HL-60/S4 treated with retinoic acid at 250 ng/mL for 4 days and 3 days (cell line): ENCODE results near the gene APOBEC3C.
"Not testable (repeated sequence)": the region's sequence is repeated elsewhere in the genome, so short reads cannot be mapped to it uniquely, and the experiment has no call there.

Experiments used
- in situ Hi-C: fragments of 300-500 bp; cut with MboI; formaldehyde crosslinking; loops from 2 replicates; pipeline ENCODE4 v1.7.0; 2022; ENCODE audit warnings: low sequenced_read_pairs

APOBEC3C gene

DNA sequence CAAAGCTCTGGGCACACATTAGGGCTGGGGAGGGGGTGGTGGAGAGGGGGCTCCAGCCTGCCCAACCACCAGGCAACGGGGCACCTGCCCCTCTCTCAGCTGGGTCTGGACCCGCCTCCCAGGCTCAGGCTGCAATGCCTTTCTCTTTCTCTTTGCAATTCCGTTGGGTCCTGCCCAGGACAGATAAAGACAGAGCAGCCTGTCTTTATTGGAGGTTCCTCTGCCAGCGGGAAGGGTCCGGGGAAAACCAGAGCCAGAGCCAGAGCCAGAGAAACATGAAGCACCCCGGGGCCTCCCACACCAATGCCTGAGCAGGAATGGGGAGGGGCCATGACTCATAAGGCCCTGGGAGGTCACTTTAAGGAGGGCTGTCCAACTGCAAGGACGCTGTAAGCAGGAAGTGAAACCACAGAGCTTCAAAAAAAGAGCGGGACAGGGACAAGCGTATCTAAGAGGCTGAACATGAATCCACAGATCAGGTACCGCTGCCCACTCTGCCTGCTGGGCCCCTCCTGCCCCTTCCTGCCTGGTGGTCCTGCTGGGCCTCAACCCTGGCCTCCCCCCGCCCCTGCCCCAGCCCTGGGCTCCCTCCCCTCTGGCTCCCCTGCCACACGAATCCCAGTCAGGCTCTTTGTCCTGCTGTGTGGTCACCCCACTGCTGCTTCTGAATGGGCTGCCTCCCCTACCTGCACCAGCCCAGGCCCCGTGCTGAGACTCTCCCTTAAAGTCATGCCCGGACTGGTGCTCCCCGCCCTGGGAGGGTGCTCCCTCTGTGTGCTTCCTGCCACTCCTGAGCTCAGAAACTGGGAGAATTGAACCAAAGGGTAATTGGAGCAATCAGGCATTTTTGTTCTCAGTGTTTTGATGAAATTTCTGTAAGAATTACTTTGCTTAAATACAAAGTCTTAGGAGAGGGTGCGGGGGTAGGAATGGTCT, 31.8 kb upstream of the APOBEC3C start, which contains the start of gene APOBEC3B:
Gene APOBEC3B (plus strand): TSS at position 356 of the 936 bp plus-strand sequence. CDS start 107 bp downstream, at position 463.
- in situ Hi-C loops, result no loop called here

- in situ Hi-C loops, result no loop called here
Measured at GRCh38 chr22:38984224-38984623, 29.8 kb upstream of the APOBEC3C start.

GRCh38 chr22:38984784-38985757, 29.0 kb upstream of the APOBEC3C start:
- in situ Hi-C loops, result not testable (repeated sequence)

DNA sequence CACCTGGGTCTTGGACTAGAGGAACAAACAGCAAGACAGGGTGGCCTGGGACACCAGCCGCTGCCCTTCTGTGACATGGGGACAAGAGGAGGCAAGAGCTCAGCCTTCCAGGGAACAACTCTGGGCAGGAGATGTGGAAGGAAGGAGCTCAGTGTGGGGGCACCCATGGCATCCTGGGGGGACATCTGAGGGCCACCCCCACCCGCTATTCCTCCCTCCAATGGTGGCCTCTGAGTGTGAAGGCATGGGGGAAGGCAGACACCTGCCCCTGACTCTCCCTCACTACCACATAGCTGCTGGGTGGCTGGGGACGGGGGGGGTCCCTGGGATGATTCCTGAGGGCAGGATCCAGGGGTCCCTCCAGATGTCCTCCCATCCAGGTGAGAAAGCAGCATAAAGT, 27.4 kb upstream of the APOBEC3C start:
- in situ Hi-C loops, result no loop called here

DNA sequence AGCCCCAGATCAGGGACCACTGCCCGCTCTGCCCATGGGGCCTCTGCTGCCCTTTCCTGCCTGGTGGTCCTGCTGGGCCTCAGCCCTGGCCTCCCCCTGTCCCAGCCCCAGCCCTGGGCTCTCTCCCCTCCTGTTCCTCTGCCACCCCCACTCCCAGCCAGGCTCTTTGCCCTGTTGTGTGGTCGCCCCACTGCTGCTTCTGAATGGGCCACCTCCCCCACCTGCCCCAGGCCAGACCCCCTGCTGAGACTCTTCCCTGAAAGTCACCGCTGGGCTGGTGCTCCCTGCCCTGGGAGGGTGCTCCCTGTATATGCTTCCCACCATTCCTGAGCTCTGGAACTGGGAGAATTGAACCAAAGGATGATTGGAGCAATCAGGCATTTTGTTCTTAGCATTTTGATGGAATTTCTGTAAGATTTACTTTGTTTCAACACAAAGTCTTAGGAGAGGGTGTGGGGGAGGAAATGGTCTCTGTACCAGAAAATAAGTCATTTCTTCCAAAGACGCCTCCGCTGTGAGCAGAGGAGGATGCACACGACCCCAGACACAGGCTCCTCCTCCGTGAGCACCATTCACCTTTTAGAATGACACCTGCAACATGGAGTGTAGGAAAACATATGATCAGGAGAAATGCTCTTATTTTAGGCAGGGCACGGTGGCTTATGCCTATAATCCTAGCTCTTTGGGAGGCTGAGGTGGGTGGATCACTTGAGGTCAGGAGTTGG, 26.7 kb upstream of the APOBEC3C start:
- in situ Hi-C loops, result no loop called here

- in situ Hi-C loops, result no loop called here
Measured at GRCh38 chr22:38989466-38989865, 24.6 kb upstream of the APOBEC3C start.

- in situ Hi-C loops, result not testable (repeated sequence)
Measured at GRCh38 chr22:38992871-38993371, 21.1 kb upstream of the APOBEC3C start.

DNA sequence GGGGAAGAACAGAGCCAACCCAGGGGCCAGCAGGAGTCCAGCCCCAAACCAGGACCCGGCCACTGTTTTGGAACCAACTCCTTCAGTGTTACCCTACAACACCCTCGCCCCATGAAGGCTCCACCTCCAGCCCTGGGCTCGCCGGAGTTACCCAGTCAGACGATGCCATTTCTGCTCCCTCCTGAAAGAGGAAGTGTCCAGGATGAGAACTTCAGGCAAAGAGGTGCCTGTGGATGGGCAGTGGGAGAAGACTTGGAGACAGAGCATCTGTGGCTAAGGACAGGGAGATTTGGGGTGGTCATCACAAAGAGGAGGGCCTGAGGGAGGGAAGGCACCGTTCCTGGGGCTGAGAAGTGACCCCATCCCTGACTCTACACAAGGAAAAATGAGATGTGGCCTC, 18.0 kb upstream of the APOBEC3C start:
- in situ Hi-C loops, result no loop called here

DNA sequence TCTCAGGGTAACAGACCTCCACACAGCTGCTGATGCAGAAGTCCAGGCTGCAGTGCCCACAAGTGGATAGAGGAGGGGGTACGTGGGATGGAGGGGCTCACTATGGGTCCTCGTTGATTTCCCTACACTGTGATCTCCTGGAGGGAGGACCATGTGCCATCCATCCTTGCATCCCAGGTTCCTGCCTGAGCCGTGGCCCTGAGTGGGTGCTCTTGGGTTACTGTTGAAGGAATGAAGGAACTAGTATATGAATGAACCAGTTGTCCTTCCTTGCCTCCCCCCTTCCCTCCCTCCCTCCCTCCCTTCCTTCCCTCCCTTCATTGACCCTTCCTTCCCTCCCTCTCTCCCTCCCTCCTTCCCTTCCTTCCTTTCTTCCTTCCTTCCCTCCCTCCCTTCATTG, 16.5 kb upstream of the APOBEC3C start:
- in situ Hi-C loops, result no loop called here

DNA sequence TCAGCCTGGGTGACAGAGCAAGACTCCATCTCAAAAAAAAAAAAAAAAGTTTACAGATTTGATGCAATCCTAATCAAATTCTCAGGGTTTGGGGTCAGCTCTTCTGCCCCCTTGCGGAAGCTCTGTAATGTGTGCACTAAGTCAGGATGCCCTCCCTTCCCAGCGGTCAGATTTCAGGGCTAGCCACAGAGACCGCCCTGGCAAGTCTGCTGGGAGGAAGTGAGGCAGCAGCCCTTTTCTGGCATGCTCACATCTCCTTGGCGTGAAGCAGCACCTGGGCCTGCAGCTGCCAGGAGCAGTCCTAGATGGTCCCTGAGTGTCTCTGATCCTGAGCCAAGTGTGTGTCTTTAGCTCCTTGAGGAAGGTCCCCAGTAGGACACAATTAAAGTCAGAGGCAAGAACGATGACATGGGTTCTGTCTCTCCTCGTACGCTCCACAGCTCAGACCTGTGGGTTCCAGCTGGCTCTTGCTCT, 10.9 kb upstream of the APOBEC3C start:
- in situ Hi-C loops, result loop anchor here (10.0 kb wide), 2 partner anchors 122 to 128 kb away; partner anchors contain the start of gene CBX6

DNA sequence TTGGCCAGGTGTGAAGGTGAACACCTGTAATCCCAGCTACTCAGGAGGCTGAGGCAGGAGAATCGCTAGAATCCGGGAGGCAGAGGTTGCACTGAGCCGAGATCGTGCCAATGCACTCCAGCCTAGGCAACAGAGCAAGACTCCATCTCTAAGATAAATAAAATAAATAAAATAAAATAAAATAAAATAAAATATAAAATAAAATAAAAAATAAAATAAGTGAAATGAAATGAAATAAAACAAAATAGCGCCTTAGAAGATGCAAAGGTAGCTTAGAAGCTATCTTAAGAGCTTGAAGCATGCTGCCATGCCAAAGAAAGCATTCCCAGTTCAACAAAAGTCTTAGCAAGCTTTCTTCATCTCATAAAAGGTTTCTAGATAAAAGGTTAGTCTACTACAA, 6.9 kb upstream of the APOBEC3C start:
- in situ Hi-C loops, result loop anchor here (10.0 kb wide), 2 partner anchors 118 to 132 kb away; partner anchors contain the start of gene CBX6

DNA sequence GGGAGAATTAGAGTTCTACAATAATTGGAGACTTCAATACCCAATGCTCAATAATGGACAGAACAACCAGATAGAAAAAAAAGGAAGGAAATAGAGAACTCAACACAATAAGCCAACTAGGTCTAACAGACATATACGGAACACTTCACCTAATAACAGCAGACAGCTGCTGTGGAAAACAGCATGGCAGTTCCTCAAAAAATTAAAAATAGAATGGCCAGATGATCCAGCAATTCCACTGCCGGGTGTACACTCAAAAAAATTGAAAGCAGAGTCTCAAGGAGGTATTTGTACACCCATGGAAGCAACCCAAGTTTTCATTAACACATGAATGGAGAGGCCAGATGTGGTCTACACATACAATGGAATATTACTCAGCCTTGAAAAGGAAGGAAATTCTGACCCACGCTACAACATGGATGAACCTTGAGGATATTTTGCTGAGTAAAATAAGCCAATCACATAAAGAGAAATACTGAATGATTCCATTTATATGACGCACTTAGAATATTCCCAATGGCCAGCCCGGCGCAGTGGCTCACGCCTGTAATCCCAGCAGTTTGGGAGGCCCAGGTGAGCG, 5.7 kb upstream of the APOBEC3C start:
- in situ Hi-C loops, result loop anchor here (10.0 kb wide), 2 partner anchors 116 to 134 kb away; partner anchors contain the start of gene CBX6

DNA sequence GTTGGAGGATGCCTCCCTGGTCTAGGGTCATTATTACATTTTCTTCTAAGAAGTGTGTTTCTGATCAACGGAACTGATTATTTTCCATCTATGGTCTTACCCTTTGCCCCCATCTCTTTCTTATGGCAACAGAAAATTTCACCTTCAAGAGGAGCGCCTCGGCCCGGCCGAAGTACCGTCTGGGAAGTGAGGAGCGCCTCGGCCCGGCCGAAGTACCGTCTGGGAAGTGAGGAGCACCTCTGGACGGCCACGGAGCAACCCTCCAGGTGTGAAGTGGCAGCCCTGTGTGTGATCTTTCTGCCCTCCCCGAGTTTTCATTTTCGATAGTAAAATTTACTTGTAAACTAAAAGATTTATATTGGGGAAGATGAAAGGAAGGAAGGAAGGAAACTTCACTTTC, 3.1 kb upstream of the APOBEC3C start:
- in situ Hi-C loops, result no loop called here

GRCh38 chr22:39012533-39013511, 1.2 kb upstream of the APOBEC3C start:
- in situ Hi-C loops, result no loop called here

DNA sequence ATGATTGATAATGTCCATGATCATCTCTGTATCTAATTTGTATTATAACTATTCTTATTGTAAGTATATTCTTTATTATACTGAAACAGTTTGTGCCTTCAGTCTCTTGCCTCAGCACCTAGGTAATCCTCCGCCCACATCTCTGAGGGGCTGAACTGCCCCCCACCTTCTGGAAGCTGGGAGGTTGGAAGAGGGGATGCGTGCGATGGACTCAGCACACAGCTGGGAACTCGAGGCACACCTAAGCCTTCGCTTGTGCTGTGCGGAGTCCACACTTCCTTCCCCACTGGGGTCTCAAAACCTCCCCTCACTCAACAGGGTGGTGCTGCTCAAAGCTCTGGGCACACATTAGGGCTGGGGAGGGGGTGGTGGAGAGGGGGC, 506 bp upstream of the APOBEC3C start:
- in situ Hi-C loops, result not testable (repeated sequence)

- in situ Hi-C loops, result not testable (repeated sequence)
Measured at GRCh38 chr22:39014723-39015121, 665 bp downstream of the APOBEC3C start.

DNA sequence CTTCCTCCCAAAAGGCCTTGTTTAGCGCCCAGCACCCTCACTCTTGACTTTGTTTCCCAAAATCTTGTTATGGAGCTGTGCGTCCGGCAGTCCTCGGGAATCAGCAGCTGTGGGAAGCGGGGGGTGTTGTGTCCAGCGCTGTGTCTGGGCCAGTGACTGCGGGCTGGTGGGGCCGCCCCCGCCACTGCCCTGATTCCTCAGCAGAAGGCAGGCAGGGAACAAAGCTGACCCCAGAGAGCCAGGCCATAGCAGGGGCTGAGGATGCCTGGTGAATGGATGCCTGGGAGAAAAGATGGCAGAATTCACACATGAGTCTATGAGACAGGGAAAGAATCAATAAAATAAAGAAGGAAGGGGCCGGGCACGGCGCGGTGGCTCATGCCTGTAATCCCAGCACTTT, 2.5 kb downstream of the APOBEC3C start:
- in situ Hi-C loops, result no loop called here

DNA sequence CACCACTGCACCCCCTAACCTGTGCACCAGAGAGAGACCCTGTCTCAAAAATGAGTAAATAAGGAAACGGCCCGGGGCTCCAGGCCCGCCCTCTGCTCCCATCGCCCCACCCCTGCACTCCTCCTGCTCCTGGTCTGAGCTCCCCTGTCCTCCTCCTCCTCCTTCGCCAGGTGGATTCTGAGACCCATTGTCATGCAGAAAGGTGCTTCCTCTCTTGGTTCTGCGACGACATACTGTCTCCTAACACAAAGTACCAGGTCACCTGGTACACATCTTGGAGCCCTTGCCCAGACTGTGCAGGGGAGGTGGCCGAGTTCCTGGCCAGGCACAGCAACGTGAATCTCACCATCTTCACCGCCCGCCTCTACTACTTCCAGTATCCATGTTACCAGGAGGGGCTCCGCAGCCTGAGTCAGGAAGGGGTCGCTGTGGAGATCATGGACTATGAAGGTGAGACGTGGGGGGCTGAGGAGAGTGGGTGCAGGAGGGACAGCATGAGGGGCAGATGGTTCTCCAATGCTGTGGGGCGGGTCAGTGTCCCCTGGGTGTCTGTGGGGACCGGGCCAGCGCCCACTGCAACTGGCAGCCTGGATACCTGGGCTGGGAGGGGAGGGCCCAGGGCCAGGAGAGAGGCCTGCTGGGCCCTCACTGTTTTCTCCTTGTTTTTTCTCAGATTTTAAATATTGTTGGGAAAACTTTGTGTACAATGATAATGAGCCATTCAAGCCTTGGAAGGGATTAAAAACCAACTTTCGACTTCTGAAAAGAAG, 3.7 kb downstream of the APOBEC3C start:
- in situ Hi-C loops, result no loop called here
